ENCODE data around the gene HIRIP3. TPM values are rescaled to one million over a fixed set of nuclear protein-coding genes. Genes with fewer than 3 reads are reported as not detected.

Gene HIRIP3
- total and polyA plus RNA-seq, 2 of the 13 experiments (the other 11 are each of a cell fraction or from before 2014, with no cell fraction given), result 12.6 to 17.2 TPM

DNA sequence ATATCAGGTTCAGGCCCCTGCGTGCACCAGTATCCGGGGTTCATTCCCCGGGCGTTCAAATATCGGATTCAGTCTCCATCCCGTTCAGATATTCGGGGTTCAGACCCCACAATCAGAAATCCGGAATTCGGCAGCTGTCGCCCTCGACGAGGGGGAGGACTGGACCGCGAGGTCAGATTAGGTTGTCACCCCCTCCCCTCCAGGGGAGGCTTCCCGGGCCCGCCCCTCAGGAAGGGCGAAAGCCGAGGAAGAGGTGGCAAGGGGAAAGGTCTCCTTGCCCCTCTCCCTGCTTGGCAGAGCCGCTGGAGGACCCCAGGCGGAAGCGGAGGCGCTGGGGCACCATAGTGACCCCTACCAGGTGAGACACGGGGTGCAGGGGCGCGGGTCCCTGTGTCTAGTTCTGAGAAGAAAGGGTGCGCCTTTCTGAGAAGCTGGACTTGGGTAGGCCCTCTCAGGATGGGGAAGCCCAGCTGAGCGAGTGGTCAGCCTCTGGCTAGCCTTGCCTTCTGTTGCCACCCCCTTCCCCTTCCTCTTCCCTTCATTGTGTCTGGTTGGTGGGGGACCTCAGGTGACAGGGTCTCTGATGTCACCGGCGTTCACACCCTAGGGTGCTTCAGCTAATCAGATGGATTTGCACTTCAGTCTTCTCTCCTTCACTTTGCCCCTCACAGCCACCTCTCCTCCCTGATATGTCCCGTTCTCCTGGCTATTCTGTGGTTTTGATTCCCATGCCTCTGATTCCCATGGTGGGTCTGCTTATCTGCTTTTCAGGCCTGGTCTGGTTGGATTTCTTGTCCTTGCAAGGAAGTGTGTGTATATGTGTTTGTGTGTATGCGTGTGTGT, 20.9 kb downstream of the HIRIP3 start (continued):
- TF ChIP-seq ZNF160 (CRISPR knock-in tag; IDR thresholded peaks at IDR 0.05), result 0 out of 2 replicates have a peak, but pooled peaks have one; percentile 20
- TF ChIP-seq, protein P1, sequence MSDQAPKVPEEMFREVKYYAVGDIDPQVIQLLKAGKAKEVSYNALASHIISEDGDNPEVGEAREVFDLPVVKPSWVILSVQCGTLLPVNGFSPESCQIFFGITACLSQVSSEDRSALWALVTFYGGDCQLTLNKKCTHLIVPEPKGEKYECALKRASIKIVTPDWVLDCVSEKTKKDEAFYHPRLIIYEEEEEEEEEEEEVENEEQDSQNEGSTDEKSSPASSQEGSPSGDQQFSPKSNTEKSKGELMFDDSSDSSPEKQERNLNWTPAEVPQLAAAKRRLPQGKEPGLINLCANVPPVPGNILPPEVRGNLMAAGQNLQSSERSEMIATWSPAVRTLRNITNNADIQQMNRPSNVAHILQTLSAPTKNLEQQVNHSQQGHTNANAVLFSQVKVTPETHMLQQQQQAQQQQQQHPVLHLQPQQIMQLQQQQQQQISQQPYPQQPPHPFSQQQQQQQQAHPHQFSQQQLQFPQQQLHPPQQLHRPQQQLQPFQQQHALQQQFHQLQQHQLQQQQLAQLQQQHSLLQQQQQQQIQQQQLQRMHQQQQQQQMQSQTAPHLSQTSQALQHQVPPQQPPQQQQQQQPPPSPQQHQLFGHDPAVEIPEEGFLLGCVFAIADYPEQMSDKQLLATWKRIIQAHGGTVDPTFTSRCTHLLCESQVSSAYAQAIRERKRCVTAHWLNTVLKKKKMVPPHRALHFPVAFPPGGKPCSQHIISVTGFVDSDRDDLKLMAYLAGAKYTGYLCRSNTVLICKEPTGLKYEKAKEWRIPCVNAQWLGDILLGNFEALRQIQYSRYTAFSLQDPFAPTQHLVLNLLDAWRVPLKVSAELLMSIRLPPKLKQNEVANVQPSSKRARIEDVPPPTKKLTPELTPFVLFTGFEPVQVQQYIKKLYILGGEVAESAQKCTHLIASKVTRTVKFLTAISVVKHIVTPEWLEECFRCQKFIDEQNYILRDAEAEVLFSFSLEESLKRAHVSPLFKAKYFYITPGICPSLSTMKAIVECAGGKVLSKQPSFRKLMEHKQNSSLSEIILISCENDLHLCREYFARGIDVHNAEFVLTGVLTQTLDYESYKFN (CRISPR knock-in tag; conservative IDR thresholded peaks at IDR 0.05), result no peak
- TF ChIP-seq MTA1 (CRISPR knock-in tag; IDR thresholded peaks at IDR 0.05; ENCODE audit: borderline replicate concordance), result no peak
- no peak for TF ChIP-seq NONO (IDR thresholded peaks at IDR 0.05)
- TF ChIP-seq NONO (CRISPR knock-in tag; conservative IDR thresholded peaks at IDR 0.05), result 0 out of 2 replicates have a peak, but pooled peaks have one; percentile 34
- TF ChIP-seq ZNF841 (CRISPR knock-in tag; IDR thresholded peaks at IDR 0.05; ENCODE audit: borderline replicate concordance), result no peak
- no peak for TF ChIP-seq SRSF4 (IDR thresholded peaks at IDR 0.05; ENCODE audit: low read depth, low read length, poor library complexity, severe bottlenecking)
- no peak for TF ChIP-seq ZNF850 (CRISPR knock-in tag; conservative IDR thresholded peaks at IDR 0.05)
- TF ChIP-seq, protein P2, sequence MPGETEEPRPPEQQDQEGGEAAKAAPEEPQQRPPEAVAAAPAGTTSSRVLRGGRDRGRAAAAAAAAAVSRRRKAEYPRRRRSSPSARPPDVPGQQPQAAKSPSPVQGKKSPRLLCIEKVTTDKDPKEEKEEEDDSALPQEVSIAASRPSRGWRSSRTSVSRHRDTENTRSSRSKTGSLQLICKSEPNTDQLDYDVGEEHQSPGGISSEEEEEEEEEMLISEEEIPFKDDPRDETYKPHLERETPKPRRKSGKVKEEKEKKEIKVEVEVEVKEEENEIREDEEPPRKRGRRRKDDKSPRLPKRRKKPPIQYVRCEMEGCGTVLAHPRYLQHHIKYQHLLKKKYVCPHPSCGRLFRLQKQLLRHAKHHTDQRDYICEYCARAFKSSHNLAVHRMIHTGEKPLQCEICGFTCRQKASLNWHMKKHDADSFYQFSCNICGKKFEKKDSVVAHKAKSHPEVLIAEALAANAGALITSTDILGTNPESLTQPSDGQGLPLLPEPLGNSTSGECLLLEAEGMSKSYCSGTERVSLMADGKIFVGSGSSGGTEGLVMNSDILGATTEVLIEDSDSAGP (CRISPR knock-in tag; IDR thresholded peaks at IDR 0.05; ENCODE audit: borderline replicate concordance), result no peak
- TF ChIP-seq, protein P3, sequence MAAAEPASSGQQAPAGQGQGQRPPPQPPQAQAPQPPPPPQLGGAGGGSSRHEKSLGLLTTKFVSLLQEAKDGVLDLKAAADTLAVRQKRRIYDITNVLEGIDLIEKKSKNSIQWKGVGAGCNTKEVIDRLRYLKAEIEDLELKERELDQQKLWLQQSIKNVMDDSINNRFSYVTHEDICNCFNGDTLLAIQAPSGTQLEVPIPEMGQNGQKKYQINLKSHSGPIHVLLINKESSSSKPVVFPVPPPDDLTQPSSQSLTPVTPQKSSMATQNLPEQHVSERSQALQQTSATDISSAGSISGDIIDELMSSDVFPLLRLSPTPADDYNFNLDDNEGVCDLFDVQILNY (CRISPR knock-in tag; conservative IDR thresholded peaks at IDR 0.05), result no peak
- TF ChIP-seq ZNF768 (CRISPR knock-in tag; IDR thresholded peaks at IDR 0.05), result 0 out of 2 replicates have a peak, but pooled peaks have one; percentile 42
- no peak for TF ChIP-seq MLLT10 (CRISPR knock-in tag; IDR thresholded peaks at IDR 0.05)
- TF ChIP-seq ZSCAN25 (CRISPR knock-in tag; IDR thresholded peaks at IDR 0.05), result no peak
- no peak for TF ChIP-seq NCOA2 (CRISPR knock-in tag; IDR thresholded peaks at IDR 0.05)
- TF ChIP-seq, protein P4, sequence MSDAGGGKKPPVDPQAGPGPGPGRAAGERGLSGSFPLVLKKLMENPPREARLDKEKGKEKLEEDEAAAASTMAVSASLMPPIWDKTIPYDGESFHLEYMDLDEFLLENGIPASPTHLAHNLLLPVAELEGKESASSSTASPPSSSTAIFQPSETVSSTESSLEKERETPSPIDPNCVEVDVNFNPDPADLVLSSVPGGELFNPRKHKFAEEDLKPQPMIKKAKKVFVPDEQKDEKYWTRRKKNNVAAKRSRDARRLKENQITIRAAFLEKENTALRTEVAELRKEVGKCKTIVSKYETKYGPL (CRISPR knock-in tag; IDR thresholded peaks at IDR 0.05), result no peak
- TF ChIP-seq ZNF550 (CRISPR knock-in tag; IDR thresholded peaks at IDR 0.05; ENCODE audit: borderline replicate concordance), result no peak
- TF ChIP-seq ZNF670 (CRISPR knock-in tag; IDR thresholded peaks at IDR 0.05; ENCODE audit: borderline replicate concordance), result no peak
- no peak for TF ChIP-seq ZSCAN29 (CRISPR knock-in tag; conservative IDR thresholded peaks at IDR 0.05)
- no peak for TF ChIP-seq MBD4 (IDR thresholded peaks at IDR 0.05; ENCODE audit: borderline replicate concordance, low read length)
- peak; percentile 2 for TF ChIP-seq SRSF1 (optimal IDR thresholded peaks at IDR 0.05; ENCODE audit: low read depth, low read length)
- TF ChIP-seq HNRNPUL1 (IDR thresholded peaks at IDR 0.05; ENCODE audit: low read depth, low read length), result no peak
- no peak for TF ChIP-seq ZBTB1 (CRISPR knock-in tag; IDR thresholded peaks at IDR 0.05; ENCODE audit: borderline replicate concordance)

Measured in HepG2 (cell line).